ENCODE data around the gene SORCS1. TPM values are rescaled to one million over a fixed set of nuclear protein-coding genes. Genes with fewer than 3 reads are reported as not detected.

Gene SORCS1
- polyA plus RNA-seq, 1 donor (not counting 4 experiments of a cell fraction or from before 2014, with no cell fraction given), result not detected

- TF ChIP-seq CTCF (optimal IDR thresholded peaks at IDR 0.05 in 1 of 3, IDR thresholded peaks at IDR 0.05 in 1 of 3, conservative IDR thresholded peaks at IDR 0.05 in 1 of 3; ENCODE audit: extremely low read depth in 1 of 3, insufficient read depth in 2 of 3, low read length in 3 of 3), result no peak
- no peak for TF ChIP-seq EZH2 (IDR thresholded peaks at IDR 0.05; ENCODE audit: low read length)
Observed at GRCh38 chr10:106832846-106833245, 331.7 kb downstream of the SORCS1 start.

GRCh38 chr10:106830471-106830870 lies 334.0 kb downstream of the SORCS1 start:
- no peaks in the 10 kb centered on the region for H3K9me3 ChIP-seq (ENCODE audit: control insufficient read depth, low read depth, low read length)
- H2AFZ ChIP-seq (ENCODE audit: control insufficient read depth, low read length), result no peak overlapping the region
- no peaks in the 10 kb centered on the region for H3K79me2 ChIP-seq (ENCODE audit: control insufficient read depth, insufficient read depth, low read length)
- H3K36me3 ChIP-seq (ENCODE audit: control insufficient read depth in 2 of 2, extremely low read depth in 1 of 2, insufficient read depth in 2 of 2, low read length in 2 of 2), result no peaks in the 10 kb centered on the region
- no peak for TF ChIP-seq EZH2 (IDR thresholded peaks at IDR 0.05; ENCODE audit: low read length)
- TF ChIP-seq CTCF (optimal IDR thresholded peaks at IDR 0.05 in 1 of 3, IDR thresholded peaks at IDR 0.05 in 1 of 3, conservative IDR thresholded peaks at IDR 0.05 in 1 of 3; ENCODE audit: extremely low read depth in 1 of 3, insufficient read depth in 2 of 3, low read length in 3 of 3), result no peak
- no peaks in the 10 kb centered on the region for H4K20me1 ChIP-seq (ENCODE audit: control insufficient read depth, extremely low read depth, insufficient read depth, low read length)
- no peaks in the 10 kb centered on the region for H3K4me1 ChIP-seq (ENCODE audit: control insufficient read depth, extremely low read depth, insufficient read depth, low read length)
- no peak for DNase-seq (ENCODE audit: low read depth, low spot score)
- H3K4me3 ChIP-seq (ENCODE audit: control insufficient read depth in 2 of 3, extremely low read depth in 1 of 3, insufficient read depth in 2 of 3, low read depth in 1 of 3, low read length in 3 of 3), result no peak overlapping the region
- H3K4me2 ChIP-seq (ENCODE audit: control insufficient read depth, extremely low read depth, insufficient read depth, low read depth, low read length), result no peak overlapping the region
- H3K9ac ChIP-seq (ENCODE audit: control insufficient read depth, extremely low read depth, insufficient read depth, low read length), result no peak overlapping the region
- no peak overlapping the region for H3K27ac ChIP-seq (ENCODE audit: control insufficient read depth, insufficient read depth, low read length)
- dilution Hi-C loops (cut with MboI; ENCODE audit: extremely low pct_ligation_motif_present, low sequenced_read_pairs), result no loop called here
- no peaks in the 10 kb centered on the region for H3K9me1 ChIP-seq (ENCODE audit: control insufficient read depth, extremely low read depth, insufficient read depth, low read length)
- H3K27me3 ChIP-seq (ENCODE audit: control insufficient read depth, extremely low read depth, insufficient read depth, low read length), result no peaks in the 10 kb centered on the region
- no peak for FAIRE-seq

More at GRCh38 chr10:106832846-106833245, 331.7 kb downstream of the SORCS1 start:
- H3K36me3 ChIP-seq (ENCODE audit: control insufficient read depth in 2 of 2, extremely low read depth in 1 of 2, insufficient read depth in 2 of 2, low read length in 2 of 2), result no peaks in the 10 kb centered on the region
- H3K9me1 ChIP-seq (ENCODE audit: control insufficient read depth, extremely low read depth, insufficient read depth, low read length), result no peaks in the 10 kb centered on the region
- dilution Hi-C loops (cut with MboI; ENCODE audit: extremely low pct_ligation_motif_present, low sequenced_read_pairs), result no loop called here
- FAIRE-seq, result no peak
- no peaks in the 10 kb centered on the region for H3K79me2 ChIP-seq (ENCODE audit: control insufficient read depth, insufficient read depth, low read length)
- no peaks in the 10 kb centered on the region for H4K20me1 ChIP-seq (ENCODE audit: control insufficient read depth, extremely low read depth, insufficient read depth, low read length)
- H3K4me2 ChIP-seq (ENCODE audit: control insufficient read depth, extremely low read depth, insufficient read depth, low read depth, low read length), result no peak overlapping the region
- no peaks in the 10 kb centered on the region for H3K4me1 ChIP-seq (ENCODE audit: control insufficient read depth, extremely low read depth, insufficient read depth, low read length)
- no peak overlapping the region for H3K4me3 ChIP-seq (ENCODE audit: control insufficient read depth in 2 of 3, extremely low read depth in 1 of 3, insufficient read depth in 2 of 3, low read depth in 1 of 3, low read length in 3 of 3)
- no peak overlapping the region for H3K9ac ChIP-seq (ENCODE audit: control insufficient read depth, extremely low read depth, insufficient read depth, low read length)
- H3K27ac ChIP-seq (ENCODE audit: control insufficient read depth, insufficient read depth, low read length), result no peak overlapping the region
- no peak overlapping the region for H2AFZ ChIP-seq (ENCODE audit: control insufficient read depth, low read length)
- DNase-seq (ENCODE audit: low read depth, low spot score), result no peak
- H3K27me3 ChIP-seq (ENCODE audit: control insufficient read depth, extremely low read depth, insufficient read depth, low read length), result no peaks in the 10 kb centered on the region
- no peaks in the 10 kb centered on the region for H3K9me3 ChIP-seq (ENCODE audit: control insufficient read depth, low read depth, low read length)

All from keratinocyte (primary cell).